ENCODE results near the gene PRKCB.

- no peak for TF ChIP-seq CTCF (IDR thresholded peaks at IDR 0.05; ENCODE audit: low read depth, low read length, missing input control)
- TF ChIP-seq SP1 (IDR thresholded peaks at IDR 0.05) = no peak
- TF ChIP-seq TAF1 (conservative IDR thresholded peaks at IDR 0.05) = no peak
- no peak for TF ChIP-seq REST (IDR thresholded peaks at IDR 0.05)
Measured at GRCh38 chr16:23969468-23970297, 133.9 kb downstream of the PRKCB start.
